Right lobe of liver (tissue), 4 donors: ENCODE data around the gene UQCC2.

Source experiments
- POLR2A ChIP-seq: fragments of 450-650 bp; IDR thresholded peaks from one replicate; pipeline ENCODE4 v1.6.1; 2017; ENCODE audit warnings: antibody characterized with exemption, mild to moderate bottlenecking
- TF ChIP-seq, protein P1 (sequence below), 4 donors: fragments of 200-600 bp in 3 of 4; fragments of 450-650 bp in 1 of 4; IDR thresholded peaks; one replicate each; pipeline versions ENCODE4 v1.5.1 to v1.8.0; 2016 to 2022; ENCODE audit warnings: antibody characterized with exemption in 4 of 4, mild to moderate bottlenecking in 2 of 4
- donor health status: DM: no; HTN: no; CAD: no.
- donor health status: DM: no; HTN: no; CAD: no.
- donor health status: DM: no; HTN: yes; CAD: no.

DNA sequence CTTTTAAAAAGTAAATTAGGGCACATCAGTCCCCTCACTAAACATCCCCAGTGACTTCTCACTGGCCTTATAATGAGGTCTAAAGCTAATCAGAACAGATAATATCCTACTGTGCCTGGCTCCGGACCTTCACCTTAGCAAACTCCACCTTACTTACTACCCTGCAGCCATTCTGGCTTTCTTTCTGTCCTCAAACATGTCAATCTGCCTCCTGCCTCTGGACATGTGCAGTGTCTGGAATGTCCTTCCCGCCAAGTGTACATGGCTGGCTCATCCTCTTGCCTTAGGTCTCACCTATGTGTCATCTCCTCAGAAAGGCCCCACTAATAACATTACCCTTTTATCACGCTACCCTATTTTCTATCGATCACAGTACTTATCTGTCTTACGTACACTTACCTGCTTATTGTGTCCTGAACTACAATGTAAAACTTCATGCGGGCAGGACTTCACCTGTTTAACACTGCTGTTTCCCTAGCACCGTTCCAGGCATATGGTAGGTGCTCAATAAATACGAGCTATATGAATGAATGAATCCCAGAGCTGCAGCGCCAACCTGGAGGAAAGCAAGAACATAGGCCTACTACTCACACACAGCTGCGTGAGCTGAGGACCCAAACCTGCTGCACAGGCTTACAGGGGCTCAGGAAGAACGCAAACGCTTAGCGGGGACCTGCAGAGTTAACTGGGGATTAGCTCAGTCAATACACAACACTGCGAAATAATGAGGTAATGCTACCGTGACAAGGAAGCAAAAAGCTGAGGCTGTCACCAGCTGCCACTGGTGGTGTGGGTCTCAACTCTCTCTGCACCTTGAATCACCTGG is 991 bp downstream of the UQCC2 start:
- TF ChIP-seq, protein P1, sequence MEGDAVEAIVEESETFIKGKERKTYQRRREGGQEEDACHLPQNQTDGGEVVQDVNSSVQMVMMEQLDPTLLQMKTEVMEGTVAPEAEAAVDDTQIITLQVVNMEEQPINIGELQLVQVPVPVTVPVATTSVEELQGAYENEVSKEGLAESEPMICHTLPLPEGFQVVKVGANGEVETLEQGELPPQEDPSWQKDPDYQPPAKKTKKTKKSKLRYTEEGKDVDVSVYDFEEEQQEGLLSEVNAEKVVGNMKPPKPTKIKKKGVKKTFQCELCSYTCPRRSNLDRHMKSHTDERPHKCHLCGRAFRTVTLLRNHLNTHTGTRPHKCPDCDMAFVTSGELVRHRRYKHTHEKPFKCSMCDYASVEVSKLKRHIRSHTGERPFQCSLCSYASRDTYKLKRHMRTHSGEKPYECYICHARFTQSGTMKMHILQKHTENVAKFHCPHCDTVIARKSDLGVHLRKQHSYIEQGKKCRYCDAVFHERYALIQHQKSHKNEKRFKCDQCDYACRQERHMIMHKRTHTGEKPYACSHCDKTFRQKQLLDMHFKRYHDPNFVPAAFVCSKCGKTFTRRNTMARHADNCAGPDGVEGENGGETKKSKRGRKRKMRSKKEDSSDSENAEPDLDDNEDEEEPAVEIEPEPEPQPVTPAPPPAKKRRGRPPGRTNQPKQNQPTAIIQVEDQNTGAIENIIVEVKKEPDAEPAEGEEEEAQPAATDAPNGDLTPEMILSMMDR (IDR thresholded peaks at IDR 0.05) = no peak
- TF ChIP-seq POLR2A = no peak
